Measurements from ENCODE around the gene ZNF30.
A peak's percentile ranks its signal among the peaks of the same experiment; 100 is the strongest.
"Not testable (repeated sequence)": the region's sequence is repeated elsewhere in the genome, so short reads cannot be mapped to it uniquely, and the experiment has no call there.

The ZNF30 gene

GRCh38 chr19:34926685-34927375 is at the start of gene ZNF30:
Gene ZNF30 (plus strand): TSS chr19:34926903. CDS start chr19:34929948, 3,045 bp downstream.
- DNase-seq, result peak; percentile 98

- DNase-seq, result no peak
Measured at GRCh38 chr19:34879563-34879962, 47.1 kb upstream of the ZNF30 start.

- no peak for DNase-seq
Measured at GRCh38 chr19:34880034-34880433, 46.7 kb upstream of the ZNF30 start.

- DNase-seq, result no peak
Measured at GRCh38 chr19:34881982-34882381, 44.7 kb upstream of the ZNF30 start.

- no peak for DNase-seq
Measured at GRCh38 chr19:34888091-34888490, 38.6 kb upstream of the ZNF30 start.

- no peak for DNase-seq
Measured at GRCh38 chr19:34900245-34900644, 26.5 kb upstream of the ZNF30 start.

- DNase-seq, result peak; percentile 68
Measured at GRCh38 chr19:34904664-34905527, 21.8 kb upstream of the ZNF30 start.

GRCh38 chr19:34910770-34911169 is 15.9 kb upstream of the ZNF30 start:
- no peak for DNase-seq

GRCh38 chr19:34917144-34917543 is 9.6 kb upstream of the ZNF30 start:
- not testable (repeated sequence) for DNase-seq

- DNase-seq, result no peak
Measured at GRCh38 chr19:34918190-34918589, 8.5 kb upstream of the ZNF30 start.

GRCh38 chr19:34920090-34920786 is 6.5 kb upstream of the ZNF30 start:
- peak; percentile 89 for DNase-seq

GRCh38 chr19:34925278-34925855 is 1.3 kb upstream of the ZNF30 start:
- DNase-seq, result no peak

- DNase-seq, result no peak
Measured at GRCh38 chr19:34926361-34926684, 380 bp upstream of the ZNF30 start.

- DNase-seq, result no peak
Measured at GRCh38 chr19:34932494-34932893, 5.8 kb downstream of the ZNF30 start.

- no peak for DNase-seq
Measured at GRCh38 chr19:34936184-34936583, 9.5 kb downstream of the ZNF30 start.

GRCh38 chr19:34938886-34939285 is 12.2 kb downstream of the ZNF30 start:
- no peak for DNase-seq

- no peak for DNase-seq
Measured at GRCh38 chr19:34943861-34944573, 17.3 kb downstream of the ZNF30 start.

- peak; percentile 11 for DNase-seq
Measured at GRCh38 chr19:34953092-34953491, 26.4 kb downstream of the ZNF30 start.

- peak; percentile 33 for DNase-seq
Measured at GRCh38 chr19:34957830-34958751, 31.4 kb downstream of the ZNF30 start.

- no peak for DNase-seq
Measured at GRCh38 chr19:34959021-34959420, 32.3 kb downstream of the ZNF30 start.

GRCh38 chr19:34960103-34960805 is 33.6 kb downstream of the ZNF30 start:
- DNase-seq, result no peak
